GM21576 (cell line): ENCODE measurements around the gene HSPB7.
"Not testable (repeated sequence)": the region's sequence is repeated elsewhere in the genome, so short reads cannot be mapped to it uniquely, and the experiment has no call there.

Source experiments
- ATAC-seq: cut with Tn5 transposase; IDR thresholded peaks from one replicate; pipeline ENCODE4 v1.9.1; 2021; ENCODE audit warnings: mild to moderate bottlenecking, moderate library complexity; ENCODE audit not compliant: unreplicated experiment

HSPB7 gene

DNA sequence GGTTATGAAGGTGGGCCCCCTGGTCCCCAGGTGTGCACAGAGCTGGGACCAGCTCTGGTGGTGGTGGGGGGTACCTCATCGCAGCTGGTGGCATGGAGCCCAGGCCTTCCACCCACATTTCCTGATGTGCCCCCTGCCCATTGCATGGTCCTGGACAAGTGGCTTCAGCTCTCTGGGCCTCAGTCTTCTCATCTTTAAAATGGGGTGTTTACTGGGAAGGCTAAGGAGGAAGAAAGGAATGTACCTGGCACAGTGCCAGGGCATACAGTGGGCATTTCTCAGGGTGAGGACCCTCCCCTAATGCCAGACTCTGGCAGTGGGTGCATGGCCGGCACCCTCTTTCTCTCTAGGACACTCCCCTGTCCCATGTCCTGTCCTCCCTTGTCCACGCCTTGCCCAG lies 33.2 kb upstream of the HSPB7 start:
- ATAC-seq, result no peak

DNA sequence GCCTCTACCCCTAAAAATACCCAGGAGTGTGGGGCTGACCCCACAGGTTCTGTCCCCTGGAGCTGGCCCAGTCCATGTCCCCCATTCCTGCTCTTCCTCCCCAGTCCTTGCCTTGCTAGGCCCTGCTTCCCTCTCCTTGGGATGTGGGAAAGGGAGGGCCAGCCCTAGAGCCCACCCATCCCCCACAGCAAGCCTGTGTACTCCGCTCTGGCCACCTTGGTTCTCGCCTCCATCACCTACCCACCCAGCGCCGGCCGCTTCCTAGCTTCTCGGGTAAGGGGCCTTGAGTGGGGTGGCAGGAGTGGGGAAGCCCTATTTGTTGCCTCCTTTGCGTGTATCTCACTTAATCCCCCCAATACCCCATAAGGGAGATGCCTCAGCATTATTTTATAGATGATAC lies 32.5 kb upstream of the HSPB7 start:
- no peak for ATAC-seq

DNA sequence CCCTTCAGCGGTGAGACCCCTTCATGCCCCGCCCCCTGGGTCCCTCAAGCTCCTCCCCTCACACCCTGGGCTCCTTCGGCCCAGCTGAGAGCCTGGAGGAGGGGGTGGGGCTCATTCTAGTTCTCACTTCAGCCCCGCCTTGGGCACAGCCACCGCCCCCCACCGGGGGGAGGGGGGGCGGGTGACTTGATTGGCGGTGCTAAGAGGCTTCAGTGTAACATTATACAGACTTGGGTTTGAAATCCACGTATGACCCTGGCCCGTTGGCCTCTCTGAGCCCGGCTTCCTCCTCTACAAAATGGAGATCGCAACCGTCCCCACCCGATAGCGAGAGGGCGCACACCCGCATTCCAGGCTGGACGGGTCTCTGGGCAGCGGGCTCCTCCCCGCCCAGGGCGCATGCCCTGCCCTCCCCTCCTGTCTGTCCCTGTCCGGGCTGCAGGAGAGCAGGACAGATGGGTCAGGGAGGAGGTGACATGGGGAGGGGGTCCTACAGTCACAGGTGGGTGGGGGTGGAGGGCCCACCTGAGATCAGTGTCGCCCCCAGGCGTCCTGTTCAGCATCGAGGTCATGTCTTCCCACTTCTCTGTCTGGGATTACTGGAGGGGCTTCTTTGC lies 30.8 kb upstream of the HSPB7 start:
- ATAC-seq, result no peak

DNA sequence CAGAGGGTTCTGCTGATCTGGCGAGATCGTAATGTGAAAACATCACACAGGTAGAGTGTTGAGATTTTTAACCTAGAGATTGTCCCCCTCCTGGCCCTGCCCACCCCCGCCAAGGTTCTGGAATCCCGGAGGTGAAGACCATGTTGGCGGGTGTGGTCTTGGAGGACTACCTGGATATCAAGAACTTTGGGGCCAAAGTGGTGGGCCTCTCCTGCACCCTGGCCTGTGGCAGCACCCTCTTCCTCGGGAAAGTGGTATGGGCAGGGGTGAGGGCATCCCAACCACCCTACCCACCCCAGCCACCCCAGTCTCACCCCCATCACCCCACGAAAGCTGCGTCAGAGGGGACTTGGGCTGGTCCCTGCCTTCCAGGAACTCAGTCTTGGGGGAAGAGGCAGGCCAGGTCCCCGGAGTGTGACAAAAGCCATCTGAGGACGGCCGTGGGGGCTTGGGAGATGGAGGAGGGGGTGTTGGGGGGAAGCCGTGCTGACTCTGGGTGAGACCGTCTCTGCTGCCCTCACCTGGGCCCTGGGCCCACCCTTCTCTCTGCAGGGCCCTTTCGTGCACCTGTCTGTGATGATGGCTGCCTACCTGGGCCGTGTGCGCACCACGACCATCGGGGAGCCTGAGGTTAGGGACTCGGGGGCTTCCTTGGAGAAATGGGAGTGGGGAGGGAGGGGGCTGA lies 30.1 kb upstream of the HSPB7 start:
- ATAC-seq, result no peak

DNA sequence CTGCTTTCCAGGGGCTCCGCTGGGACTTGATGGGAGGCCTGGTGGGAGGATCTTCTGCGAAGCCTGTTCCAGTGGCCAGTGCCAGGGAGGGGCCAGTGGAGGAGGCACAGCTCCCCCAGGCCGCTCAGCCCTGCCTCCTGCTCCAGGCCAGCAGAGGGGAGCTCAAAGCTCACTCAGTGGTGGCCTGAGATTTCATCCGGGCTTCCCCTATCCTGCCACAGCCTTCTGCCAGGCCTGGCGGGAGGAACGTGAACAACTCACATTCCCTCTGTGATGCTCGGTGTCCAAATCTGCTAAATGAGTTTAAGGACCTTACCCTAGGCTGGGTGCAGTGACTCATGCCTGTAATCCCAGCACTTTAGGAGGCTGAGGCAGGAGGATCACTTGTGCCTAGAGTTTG lies 29.0 kb upstream of the HSPB7 start:
- no peak for ATAC-seq

DNA sequence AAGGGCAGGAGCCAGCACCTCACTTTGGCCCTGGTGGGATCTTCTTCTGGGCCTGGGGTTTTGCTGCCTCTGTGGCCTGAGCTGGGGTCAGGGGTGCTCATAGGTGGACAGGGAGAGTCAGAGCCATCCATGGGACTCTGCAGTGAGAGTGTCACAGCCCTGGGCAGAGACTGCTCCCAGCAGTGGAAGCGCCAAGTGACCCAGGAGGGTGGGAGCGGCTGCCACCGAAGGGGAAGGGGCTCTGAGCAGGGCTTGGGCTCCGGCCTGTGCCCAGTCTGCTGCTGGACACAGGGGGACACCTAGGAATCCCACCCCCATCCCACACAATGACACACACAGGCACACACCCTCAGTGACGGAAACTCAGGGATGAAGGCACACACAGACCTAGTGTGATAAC lies 26.1 kb upstream of the HSPB7 start:
- no peak for ATAC-seq

DNA sequence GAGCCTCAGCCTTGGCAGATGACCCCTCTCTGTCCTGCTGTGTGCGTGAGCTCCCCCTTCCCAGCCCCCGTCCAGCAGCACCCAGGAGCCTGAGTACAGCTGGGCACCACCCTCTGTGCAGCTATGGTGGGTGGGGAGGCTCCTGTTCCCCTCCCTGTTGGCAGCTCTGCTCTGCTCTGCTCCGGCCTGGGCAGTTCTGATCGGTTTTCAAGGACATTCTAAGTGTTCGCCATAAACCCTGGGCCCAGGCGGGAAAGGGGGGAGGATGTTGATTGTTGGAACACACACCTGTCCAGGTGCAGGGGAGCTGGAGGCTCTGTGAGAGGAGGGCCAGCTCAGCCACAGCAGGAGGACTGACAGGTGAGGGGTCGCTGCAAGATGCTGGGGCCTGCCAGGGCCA lies 25.7 kb upstream of the HSPB7 start, which contains the start of gene CLCNKB:
TSS of gene CLCNKB (plus strand) at position 262 of the 400 bp plus-strand sequence. CDS start 711 bp downstream, outside the sequence.
- no peak for ATAC-seq

DNA sequence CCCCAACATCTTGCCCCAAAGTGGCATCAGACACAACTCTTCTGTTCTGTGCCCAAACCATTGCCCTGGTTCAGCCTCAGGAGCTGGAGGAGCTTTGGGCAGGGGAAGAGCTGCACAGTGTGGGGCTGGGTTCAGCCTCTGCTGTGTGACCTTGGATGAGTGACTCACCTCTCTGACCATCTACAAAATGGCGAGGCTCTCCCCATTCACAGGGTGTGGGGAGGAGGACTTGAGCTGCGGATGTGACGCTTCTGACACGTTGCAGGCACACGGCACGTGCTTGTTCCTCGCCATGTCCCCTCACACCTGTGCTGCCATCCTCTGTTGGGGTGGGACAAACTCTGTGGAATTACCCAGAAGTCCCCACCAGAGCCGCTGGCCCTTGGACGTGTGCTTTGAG lies 24.8 kb upstream of the HSPB7 start:
- ATAC-seq, result not testable (repeated sequence)

DNA sequence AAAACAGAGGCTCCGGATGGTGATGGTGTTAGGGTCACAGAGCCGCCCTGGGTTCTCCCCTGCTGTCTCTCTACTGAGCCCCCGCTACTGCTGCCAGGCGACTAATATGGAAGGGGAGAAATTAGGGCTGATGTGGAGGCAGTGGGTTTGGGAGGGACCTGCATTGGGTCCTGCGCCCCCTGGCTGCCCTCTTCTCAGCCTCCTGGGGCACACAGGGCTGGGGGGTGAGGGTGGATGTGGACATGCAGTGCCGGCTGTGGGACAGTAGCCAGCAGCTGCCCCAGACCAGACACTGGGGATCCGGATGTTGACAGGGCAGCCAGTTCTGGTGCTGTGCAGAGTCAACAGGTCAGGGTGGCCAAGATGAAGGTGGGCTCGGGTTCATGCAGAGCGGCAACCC lies 24.3 kb upstream of the HSPB7 start:
- ATAC-seq, result no peak

DNA sequence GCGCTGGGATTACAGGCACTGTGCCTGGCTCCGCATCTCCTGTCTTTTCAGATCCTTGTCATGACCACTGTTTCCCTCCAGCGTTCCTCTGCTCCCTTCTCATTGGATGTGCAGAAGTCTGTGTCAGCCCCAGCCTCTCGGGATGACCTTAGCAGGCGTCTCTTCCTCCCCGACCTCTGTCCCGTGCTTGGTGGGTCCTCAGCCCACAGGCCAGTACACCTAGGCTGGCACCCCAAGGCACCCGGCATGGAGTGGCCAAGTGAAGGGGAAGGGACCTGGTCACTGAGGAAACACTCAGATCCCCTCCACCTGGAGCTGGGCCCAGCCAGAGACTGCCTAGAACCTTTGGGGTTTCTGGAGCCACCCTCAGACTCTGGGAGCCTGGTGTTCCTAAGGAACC lies 23.4 kb upstream of the HSPB7 start:
- no peak for ATAC-seq

DNA sequence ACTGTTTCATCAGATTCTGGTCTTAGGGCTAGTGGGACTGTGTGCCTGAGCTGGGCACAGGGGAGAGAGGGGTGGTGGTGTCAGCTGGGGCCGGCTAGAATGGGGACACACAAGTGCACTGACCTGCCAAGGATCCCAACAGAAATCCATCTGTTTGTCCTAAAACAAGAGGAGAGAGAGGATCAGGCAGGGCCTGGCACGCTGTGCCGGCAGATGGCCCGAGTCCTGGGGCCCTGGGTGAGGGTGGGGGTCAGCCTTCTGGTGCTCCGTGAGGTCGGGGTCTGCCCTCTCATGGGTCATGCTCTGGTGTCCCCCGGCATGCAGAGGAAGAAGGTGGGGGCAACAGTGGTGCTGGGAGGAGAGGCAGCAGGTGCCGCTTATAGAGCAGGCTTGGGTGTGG lies 22.0 kb upstream of the HSPB7 start:
- ATAC-seq, result not testable (repeated sequence)

DNA sequence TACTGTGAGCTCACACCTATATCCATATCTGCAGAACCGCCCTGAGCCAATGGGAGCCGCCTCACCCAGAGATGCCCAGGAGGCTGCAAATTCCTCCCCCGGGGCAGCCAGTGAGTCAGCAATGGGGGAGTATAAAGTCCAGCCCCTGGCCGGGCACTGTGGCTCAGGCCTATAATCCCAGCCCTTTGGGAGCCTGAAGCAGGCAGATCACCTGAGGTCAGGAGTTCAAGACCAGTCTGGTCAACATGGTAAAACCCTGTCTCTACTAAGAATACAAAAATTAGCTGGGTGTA lies 20.7 kb upstream of the HSPB7 start:
- ATAC-seq, result no peak

DNA sequence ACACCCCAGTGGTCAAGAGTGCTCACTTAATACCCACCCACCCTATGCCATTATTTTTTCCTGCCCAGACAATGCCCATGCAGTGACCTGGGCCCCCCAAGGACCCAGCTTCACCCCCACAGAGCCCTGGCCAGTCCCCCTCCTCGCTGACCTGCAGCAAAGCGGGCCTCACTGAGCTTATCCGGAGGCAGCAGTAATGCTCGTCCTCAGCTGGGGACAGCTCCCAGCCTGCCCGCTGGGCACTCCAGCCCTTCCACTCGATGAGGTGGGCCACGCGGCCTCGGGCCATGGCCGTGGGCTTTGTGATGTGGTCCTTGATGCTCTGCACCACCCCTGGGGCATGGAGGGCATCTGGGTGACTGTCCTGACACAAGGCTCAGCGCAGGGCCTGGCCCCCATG lies 18.6 kb upstream of the HSPB7 start:
- ATAC-seq, result not testable (repeated sequence)

DNA sequence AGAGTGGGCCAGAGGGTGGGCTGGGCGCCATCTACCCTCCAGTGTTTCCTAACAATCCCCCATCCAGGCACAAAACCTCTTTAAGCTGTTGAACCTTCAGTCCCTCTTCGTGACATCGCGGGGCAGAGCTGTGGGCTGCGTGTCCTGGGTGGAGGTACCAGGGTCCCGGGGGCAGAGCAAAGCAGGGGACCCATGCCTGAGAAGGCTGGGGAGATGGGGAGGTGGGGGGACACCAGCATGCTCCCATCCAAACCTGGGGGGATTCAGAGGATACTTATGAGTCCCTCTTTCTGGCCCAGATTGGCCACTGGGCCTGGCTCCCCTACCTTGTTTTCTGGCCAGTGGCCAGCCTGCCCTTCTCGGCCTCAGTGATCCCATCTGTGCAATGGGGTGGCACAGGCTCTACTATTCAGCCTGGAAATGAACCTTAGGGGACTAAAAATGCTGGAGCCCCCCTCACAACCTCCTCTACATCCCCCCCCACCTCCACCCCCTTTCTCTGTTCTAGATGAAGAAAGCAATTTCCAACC lies 15.3 kb upstream of the HSPB7 start:
- ATAC-seq, result not testable (repeated sequence)

DNA sequence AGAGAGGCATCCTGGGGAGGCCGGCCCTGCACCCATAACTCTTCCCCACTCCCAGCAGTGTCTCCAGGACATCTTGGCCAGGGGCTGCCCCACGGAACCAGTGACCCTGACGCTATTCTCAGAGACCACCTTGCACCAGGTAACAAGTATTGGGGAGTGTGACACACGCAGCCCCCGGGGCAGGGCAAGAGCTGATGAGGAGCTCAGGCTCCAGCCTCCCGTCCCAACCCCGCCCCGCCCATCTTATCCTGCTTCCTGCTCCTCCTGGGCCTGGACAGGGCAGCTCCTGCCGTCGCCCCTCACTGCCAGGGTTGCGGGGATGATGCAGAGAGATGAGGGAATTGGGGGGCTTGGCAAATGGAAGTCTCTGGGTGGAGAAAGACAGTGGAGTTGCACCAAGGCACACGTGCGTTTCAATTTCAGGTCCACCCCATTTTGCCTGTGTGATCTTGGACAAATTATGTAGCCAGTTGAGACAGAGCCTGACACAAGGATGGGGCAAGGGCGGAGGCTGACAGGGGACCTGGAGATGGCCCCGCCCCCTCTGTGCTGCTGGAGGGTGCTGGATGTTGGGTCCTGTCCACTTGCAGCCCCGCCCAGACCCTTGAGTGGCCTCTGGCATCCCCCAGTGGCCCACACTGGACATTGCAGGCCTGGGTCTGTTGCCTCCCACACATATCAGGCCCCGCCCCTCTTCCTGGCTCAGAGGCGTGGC lies 14.7 kb upstream of the HSPB7 start:
- ATAC-seq, result peak; percentile 65

DNA sequence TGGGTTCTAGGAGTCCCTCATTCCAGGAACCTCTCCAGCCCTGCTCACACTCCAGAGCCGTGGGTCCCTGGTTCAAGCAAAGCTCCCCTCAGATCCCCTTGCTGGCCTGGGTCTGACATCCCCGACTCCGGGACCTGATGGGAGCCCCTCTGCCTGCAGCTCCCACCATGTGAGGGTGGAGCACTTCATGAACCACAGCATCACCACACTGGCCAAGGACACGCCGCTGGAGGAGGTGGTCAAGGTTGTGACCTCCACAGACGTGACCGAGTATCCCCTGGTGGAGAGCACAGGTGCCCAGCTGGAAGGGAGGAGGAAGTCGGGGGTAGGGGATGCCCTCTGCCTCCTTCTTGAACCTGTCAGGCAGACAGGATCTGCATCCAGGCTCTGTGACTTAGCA lies 13.7 kb upstream of the HSPB7 start:
- ATAC-seq, result no peak

DNA sequence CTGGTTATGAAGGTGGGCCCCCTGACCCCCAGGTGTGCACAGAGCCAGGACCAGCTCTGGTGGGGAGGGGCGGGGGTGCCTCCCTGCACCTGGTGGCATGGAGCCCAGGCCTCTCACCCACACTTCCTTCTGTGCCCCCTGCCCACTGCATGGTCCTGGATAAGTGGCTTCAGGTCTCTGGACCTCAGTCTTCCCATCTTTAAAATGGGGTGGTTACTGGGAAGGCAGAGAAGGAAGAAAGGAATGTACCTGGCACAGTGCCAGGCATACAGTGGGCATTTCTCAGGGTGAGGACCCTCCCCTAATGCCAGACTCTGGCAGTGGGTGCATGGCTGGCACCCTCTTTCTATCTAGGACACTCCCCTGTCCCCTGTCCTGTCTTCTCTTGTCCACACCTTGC lies 11.4 kb upstream of the HSPB7 start:
- ATAC-seq, result no peak

DNA sequence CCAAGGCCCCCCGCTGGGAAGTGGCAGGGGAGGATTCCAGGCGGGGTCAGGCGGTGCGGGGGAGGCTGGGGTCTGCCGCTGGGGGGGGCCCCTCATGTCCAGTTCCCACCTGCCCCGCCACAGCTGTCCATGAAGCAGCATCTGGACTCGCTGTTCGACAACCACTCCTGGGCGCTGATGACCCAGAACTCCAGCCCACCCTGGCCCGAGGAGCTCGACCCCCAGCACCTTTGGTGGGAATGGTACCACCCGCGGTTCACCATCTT lies 11.1 kb upstream of the HSPB7 start:
- not testable (repeated sequence) for ATAC-seq

DNA sequence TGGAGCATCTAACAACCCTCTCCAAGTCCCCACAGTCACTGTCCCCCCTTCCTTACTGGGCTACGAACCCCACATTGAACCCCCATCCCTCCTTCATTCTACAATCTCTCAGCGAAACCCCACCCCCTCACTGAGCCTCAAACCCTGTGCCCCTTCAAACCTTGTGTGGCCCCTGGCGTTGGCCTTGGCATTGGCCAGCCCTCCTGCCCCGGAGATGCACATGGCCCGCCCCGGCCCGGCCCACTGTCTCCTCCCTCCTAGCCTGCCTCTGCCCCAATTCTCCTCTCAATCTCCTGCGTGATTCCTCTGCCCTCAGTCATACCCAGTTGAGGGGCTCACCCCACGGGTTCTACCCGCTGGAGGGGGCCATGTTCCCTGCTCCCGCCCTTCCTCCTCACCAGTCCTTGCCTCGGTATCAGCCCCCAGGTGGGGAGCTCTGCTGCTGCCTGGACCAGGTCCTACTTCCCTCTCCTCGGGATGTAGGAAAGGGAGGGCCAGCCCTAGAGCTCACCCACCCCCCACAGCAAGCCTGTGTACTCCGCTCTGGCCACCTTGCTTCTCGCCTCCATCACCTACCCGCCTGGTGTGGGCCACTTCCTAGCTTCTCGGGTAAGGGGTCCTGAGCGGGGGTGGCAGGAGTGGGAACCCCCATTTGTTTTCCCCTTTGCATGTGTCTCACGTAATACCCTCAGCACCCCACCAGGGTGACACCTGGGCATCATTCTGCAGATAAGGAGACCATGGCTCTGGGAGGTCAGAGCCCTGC lies 10.6 kb upstream of the HSPB7 start:
- no peak for ATAC-seq

DNA sequence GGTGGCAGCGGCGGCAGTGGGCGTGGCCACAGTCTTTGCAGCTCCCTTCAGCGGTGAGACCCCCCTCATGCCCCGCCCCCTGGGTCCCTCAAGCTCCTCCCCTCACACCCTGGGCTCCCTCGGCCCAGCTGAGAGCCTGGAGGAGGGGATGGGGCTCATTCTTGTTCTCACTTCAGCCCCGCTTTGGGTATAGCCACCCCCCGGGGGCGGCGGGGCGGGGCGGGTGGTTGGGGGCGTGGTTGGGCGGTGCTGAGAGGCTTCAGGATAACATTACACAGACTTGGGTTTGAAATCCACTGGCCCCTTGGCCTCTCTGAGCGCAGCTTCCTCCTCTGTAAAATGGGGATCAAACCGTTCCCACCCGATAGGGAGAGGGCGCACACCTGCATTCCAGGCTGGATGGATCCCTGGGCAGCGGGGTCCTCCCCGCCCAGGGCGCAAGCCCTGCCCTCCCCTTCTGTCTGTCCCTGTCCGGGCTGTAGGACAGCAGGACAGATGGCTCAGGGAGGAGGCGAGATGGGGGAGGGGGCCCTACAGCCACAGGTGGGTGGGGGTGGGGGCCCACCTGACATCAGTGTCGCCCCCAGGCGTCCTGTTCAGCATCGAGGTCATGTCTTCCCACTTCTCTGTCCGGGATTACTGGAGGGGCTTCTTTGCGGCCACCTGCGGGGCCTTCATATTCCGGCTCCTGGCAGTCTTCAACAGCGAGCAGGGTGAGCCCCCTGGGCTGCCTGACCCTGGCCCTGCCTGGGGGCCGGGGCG lies 9.1 kb upstream of the HSPB7 start:
- ATAC-seq, result no peak

DNA sequence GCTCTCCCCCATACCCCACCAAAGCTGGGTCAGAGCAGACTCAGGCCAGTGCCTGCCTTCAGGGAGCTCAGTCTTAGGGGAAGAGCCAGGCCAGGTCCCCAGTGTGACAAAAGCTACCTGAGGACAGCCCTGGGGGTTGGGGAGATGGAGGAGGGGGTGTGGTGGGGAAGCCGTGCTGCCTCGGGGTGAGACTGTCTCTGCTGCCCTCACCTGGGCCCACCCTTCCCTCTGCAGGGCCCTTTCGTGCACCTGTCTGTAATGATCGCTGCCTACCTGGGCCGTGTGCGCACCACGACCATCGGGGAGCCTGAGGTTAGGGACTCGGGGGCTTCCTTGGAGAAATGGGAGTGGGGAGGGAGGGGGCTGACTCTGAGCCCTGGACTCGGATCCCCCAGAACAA lies 8.5 kb upstream of the HSPB7 start:
- not testable (repeated sequence) for ATAC-seq
